ENCODE data around the gene TDRD3. TPM values are rescaled to one million over a fixed set of nuclear protein-coding genes. Genes with fewer than 3 reads are reported as not detected.

Gene TDRD3
- total RNA-seq, 1 donor from 2014 or later: 25.6 TPM

DNA sequence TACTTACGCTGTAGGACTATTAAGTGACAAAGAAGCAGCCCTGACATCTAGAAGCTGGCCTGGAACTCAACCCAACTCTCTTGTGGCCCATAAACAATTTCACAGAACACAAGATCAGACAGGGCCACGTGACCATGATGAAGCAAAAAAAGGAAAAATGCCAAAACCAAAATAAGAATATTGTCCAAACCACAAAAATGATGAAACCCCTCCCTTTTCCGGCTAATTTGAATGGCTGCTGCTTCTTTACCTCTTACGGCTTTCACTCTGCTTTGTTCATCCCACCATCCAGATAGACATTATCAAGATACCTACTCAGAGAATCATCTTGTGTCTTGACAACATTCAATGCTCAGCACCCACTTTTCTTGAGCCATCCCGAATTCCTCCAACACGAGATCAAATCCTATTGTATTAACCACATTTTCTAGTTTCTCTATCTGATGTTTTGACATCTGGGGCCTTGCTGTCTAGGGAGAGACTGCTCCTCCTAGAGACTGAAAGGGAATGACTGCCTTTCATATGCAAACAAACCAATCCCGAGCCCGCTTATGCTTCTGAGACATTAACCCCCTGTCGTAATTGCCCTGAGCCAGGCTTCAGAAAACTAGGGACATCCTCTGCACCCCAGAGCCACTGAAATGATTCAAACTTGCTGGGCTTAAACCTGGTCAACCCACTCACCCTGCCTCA is 186.3 kb downstream of the TDRD3 start:
- no peak for DNase-seq
- no peaks in the 10 kb centered on the region for H3K4me1 ChIP-seq
- H3K9me3 ChIP-seq: no peaks in the 10 kb centered on the region
- H3K27ac ChIP-seq: no peak overlapping the region
- intact Hi-C loops (cut with DNase I): no loop called here
- TF ChIP-seq, protein P1, sequence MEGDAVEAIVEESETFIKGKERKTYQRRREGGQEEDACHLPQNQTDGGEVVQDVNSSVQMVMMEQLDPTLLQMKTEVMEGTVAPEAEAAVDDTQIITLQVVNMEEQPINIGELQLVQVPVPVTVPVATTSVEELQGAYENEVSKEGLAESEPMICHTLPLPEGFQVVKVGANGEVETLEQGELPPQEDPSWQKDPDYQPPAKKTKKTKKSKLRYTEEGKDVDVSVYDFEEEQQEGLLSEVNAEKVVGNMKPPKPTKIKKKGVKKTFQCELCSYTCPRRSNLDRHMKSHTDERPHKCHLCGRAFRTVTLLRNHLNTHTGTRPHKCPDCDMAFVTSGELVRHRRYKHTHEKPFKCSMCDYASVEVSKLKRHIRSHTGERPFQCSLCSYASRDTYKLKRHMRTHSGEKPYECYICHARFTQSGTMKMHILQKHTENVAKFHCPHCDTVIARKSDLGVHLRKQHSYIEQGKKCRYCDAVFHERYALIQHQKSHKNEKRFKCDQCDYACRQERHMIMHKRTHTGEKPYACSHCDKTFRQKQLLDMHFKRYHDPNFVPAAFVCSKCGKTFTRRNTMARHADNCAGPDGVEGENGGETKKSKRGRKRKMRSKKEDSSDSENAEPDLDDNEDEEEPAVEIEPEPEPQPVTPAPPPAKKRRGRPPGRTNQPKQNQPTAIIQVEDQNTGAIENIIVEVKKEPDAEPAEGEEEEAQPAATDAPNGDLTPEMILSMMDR (IDR thresholded peaks at IDR 0.05): no peak
- no peak for ATAC-seq
- no peaks in the 10 kb centered on the region for H3K36me3 ChIP-seq
- H3K27me3 ChIP-seq: no peaks in the 10 kb centered on the region
- no peak overlapping the region for H3K4me3 ChIP-seq

GRCh38 chr13:60583911-60584753 is 187.1 kb downstream of the TDRD3 start:
- no peak for ATAC-seq
- H3K4me3 ChIP-seq: no peak overlapping the region

GRCh38 chr13:60584976-60585375 is 188.0 kb downstream of the TDRD3 start:
- no peak overlapping the region for H3K4me3 ChIP-seq
- ATAC-seq (no peak), DNase-seq (no peak)
- intact Hi-C loops (cut with DNase I): no loop called here
- H3K9me3 ChIP-seq: no peaks in the 10 kb centered on the region
- TF ChIP-seq, protein P1 (IDR thresholded peaks at IDR 0.05): no peak
- no peaks in the 10 kb centered on the region for H3K4me1 ChIP-seq
- no peak overlapping the region for H3K27ac ChIP-seq
- no peaks in the 10 kb centered on the region for H3K27me3 ChIP-seq
- no peaks in the 10 kb centered on the region for H3K36me3 ChIP-seq

More at GRCh38 chr13:60583911-60584753, 187.1 kb downstream of the TDRD3 start:
- intact Hi-C loops (cut with DNase I): no loop called here
- H3K27me3 ChIP-seq: no peaks in the 10 kb centered on the region
- TF ChIP-seq, protein P1 (IDR thresholded peaks at IDR 0.05): no peak
- no peak overlapping the region for H3K27ac ChIP-seq
- H3K4me1 ChIP-seq: no peaks in the 10 kb centered on the region
- no peaks in the 10 kb centered on the region for H3K36me3 ChIP-seq
- no peak for DNase-seq
- no peaks in the 10 kb centered on the region for H3K9me3 ChIP-seq

- Histone ChIP-seq H3K9me3 (no peaks in the 10 kb centered on the region), H3K36me3 (no peaks in the 10 kb centered on the region), H3K4me3 (no peak overlapping the region), H3K27ac (no peak overlapping the region), H3K4me1 (no peaks in the 10 kb centered on the region), H3K27me3 (no peaks in the 10 kb centered on the region)
- ATAC-seq: no peak
- TF ChIP-seq, protein P1 (IDR thresholded peaks at IDR 0.05): no peak
- intact Hi-C loops (cut with DNase I): no loop called here
- DNase-seq: no peak
Observed at GRCh38 chr13:60590800-60591747, 194.1 kb downstream of the TDRD3 start.

DNA sequence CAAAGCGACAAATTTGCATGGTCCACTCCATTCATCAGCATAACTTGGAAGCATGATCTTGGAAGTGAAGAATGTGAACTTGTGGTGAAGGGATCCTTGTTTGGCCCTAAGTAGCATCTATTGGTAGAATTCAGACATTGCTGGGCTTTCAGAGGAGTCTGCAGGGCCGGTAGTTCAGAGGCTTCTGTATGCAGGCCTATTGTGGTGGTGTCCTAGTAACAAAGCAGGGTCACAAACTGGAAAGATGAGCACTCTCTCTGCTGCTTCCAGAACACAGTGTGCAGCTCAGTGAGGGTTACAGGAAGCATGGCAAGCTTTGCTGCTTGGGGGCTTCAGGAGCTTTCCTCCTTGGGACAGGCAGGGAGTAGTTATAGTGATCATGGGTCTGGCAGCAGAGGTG is 206.0 kb downstream of the TDRD3 start:
- DNase-seq (no peak), ATAC-seq (no peak)
- Histone ChIP-seq H3K4me3 (no peak overlapping the region), H3K36me3 (no peaks in the 10 kb centered on the region), H3K27me3 (no peaks in the 10 kb centered on the region), H3K4me1 (no peaks in the 10 kb centered on the region), H3K27ac (no peak overlapping the region), H3K9me3 (no peaks in the 10 kb centered on the region)
- TF ChIP-seq, protein P1 (IDR thresholded peaks at IDR 0.05): no peak
- intact Hi-C loops (cut with DNase I): no loop called here

All from upper lobe of right lung (tissue), 1 donor.